ENCODE measurements around the gene SLC8A2. TPM values are rescaled to one million over a fixed set of nuclear protein-coding genes. Genes with fewer than 3 reads are reported as not detected.

SLC8A2 gene, protein sequence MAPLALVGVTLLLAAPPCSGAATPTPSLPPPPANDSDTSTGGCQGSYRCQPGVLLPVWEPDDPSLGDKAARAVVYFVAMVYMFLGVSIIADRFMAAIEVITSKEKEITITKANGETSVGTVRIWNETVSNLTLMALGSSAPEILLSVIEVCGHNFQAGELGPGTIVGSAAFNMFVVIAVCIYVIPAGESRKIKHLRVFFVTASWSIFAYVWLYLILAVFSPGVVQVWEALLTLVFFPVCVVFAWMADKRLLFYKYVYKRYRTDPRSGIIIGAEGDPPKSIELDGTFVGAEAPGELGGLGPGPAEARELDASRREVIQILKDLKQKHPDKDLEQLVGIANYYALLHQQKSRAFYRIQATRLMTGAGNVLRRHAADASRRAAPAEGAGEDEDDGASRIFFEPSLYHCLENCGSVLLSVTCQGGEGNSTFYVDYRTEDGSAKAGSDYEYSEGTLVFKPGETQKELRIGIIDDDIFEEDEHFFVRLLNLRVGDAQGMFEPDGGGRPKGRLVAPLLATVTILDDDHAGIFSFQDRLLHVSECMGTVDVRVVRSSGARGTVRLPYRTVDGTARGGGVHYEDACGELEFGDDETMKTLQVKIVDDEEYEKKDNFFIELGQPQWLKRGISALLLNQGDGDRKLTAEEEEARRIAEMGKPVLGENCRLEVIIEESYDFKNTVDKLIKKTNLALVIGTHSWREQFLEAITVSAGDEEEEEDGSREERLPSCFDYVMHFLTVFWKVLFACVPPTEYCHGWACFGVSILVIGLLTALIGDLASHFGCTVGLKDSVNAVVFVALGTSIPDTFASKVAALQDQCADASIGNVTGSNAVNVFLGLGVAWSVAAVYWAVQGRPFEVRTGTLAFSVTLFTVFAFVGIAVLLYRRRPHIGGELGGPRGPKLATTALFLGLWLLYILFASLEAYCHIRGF
- total RNA-seq (not detected), total RNA-seq (0 to 0.51 (median 0) reads per million in 29 experiments)
- total RNA-seq (2013) = not detected

GRCh38 chr19:47471733-47472457 lies at the start of gene SLC8A2:
SLC8A2 (minus strand) TSS chr19:47471893; CDS start chr19:47466403, 5,490 bp downstream.
- no peaks in the 10 kb centered on the region for H3K9me3 Mint-ChIP-seq
- H3K27ac Mint-ChIP-seq = peak within 1 kb of the TSS in 1 of 2 donors; percentile 67
- Histone ChIP-seq H3K4me1 (ENCODE audit: control insufficient read depth in 1 of 2, extremely low read depth in 1 of 2, insufficient read depth in 2 of 2, low read length in 2 of 2) (peaks cover 2 to 17% of the 10 kb centered on the region in 2 experiments), H3K27me3 (replicated peaks in 1 of 2; ENCODE audit: control insufficient read depth in 2 of 2, extremely low read depth in 1 of 2, insufficient read depth in 2 of 2, low read length in 1 of 2) (peaks cover 2 to 69% of the 10 kb centered on the region in 2 experiments), H3K36me3 (ENCODE audit: control insufficient read depth in 2 of 2, extremely low read depth in 1 of 2, insufficient read depth in 1 of 2, low read length in 1 of 2) (no peaks in the 10 kb centered on the region), H3K27ac (ENCODE audit: low read length) (no peak within 1 kb of the TSS), H3K4me3 (ENCODE audit: control insufficient read depth in 1 of 2, extremely low read depth in 1 of 2, low read length in 1 of 2) (peak within 1 kb of the TSS in 1 of 2 donors; percentile 15), H3K9me3 (no peaks in the 10 kb centered on the region)
- 11% methylated on average over 9 of the region's 29 CpGs for WGBS (ENCODE audit: insufficient coverage)
- peaks cover 3% of the 10 kb centered on the region for H3K36me3 Mint-ChIP-seq
- POLR2A ChIA-PET = no interaction called here
- CTCF ChIA-PET = interaction anchor here in 1 of 2 donors (0.5 kb wide), 1 partner anchor 105 kb away, joined by 3 read pairs; no protein-coding TSS in a partner anchor
- ATAC-seq (replicated peaks in 1 of 4) (peak; percentile 52 to 89 (median 70)), DNase-seq (peak in 34 of 35 experiments; percentile 25 to 80 (median 67))
- peaks cover 33 to 60% of the 10 kb centered on the region in 2 donors for H3K27me3 Mint-ChIP-seq
- H3K4me1 Mint-ChIP-seq = peaks cover 6 to 13% (median 12%) of the 10 kb centered on the region in 3 donors
- peak within 1 kb of the TSS in 2 of 3 donors; percentile 26 to 63 for H3K4me3 Mint-ChIP-seq

DNA sequence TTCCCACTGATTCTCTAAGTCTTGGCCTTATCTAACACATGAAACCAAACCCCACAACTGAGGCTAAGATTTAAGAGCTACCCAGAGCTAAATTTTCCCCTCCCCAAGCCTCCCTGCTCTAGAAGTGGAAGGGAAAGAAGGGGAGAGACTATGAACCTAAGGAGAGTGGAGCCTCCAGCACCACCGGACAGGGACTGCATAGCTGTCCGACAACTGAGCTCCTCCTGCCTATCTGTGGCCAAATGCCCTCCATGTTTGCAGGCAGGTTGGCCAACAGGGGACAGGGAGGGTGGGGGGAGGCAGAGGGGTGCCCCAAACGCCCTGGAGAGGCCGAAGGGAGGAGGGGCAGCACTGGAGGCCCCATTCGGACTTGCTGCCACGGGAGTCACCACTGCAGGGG lies 49.1 kb upstream of the SLC8A2 start:
- WGBS (ENCODE audit: insufficient coverage) = 88% methylated on average over 4 of the region's 6 CpGs
- POLR2A ChIA-PET = no interaction called here
- H3K27ac Mint-ChIP-seq = no peak overlapping the region
- H3K36me3 ChIP-seq (ENCODE audit: control insufficient read depth in 2 of 2, extremely low read depth in 1 of 2, insufficient read depth in 1 of 2, low read length in 1 of 2) = no peaks in the 10 kb centered on the region
- H3K4me1 Mint-ChIP-seq = peaks cover 43 to 52% (median 44%) of the 10 kb centered on the region in 3 donors
- H3K4me3 ChIP-seq (ENCODE audit: control insufficient read depth in 1 of 2, extremely low read depth in 1 of 2, low read length in 1 of 2) = no peak overlapping the region
- H3K27ac ChIP-seq (ENCODE audit: low read length) = no peak overlapping the region
- H3K9me3 Mint-ChIP-seq = no peaks in the 10 kb centered on the region
- no peaks in the 10 kb centered on the region for H3K36me3 Mint-ChIP-seq
- H3K27me3 Mint-ChIP-seq = peaks cover 5 to 11% of the 10 kb centered on the region in 2 donors
- ATAC-seq (replicated peaks in 1 of 4) (no peak), DNase-seq (no peak)
- CTCF ChIA-PET = interaction anchor here in 1 of 2 donors (0.8 kb wide), 1 partner anchor 93 kb away, joined by 4 read pairs; no protein-coding TSS in a partner anchor
- no peaks in the 10 kb centered on the region for H3K9me3 ChIP-seq
- peaks cover 0 to 27% of the 10 kb centered on the region in 2 experiments for H3K27me3 ChIP-seq (replicated peaks in 1 of 2; ENCODE audit: control insufficient read depth in 2 of 2, extremely low read depth in 1 of 2, insufficient read depth in 2 of 2, low read length in 1 of 2)
- H3K4me1 ChIP-seq (ENCODE audit: control insufficient read depth in 1 of 2, extremely low read depth in 1 of 2, insufficient read depth in 2 of 2, low read length in 2 of 2) = peaks cover 26 to 45% of the 10 kb centered on the region in 2 experiments
- no peak overlapping the region for H3K4me3 Mint-ChIP-seq

GRCh38 chr19:47520343-47520806 lies 48.7 kb upstream of the SLC8A2 start:
- POLR2A ChIA-PET = no interaction called here
- H3K4me1 ChIP-seq (ENCODE audit: control insufficient read depth in 1 of 2, extremely low read depth in 1 of 2, insufficient read depth in 2 of 2, low read length in 2 of 2) = peaks cover 28 to 49% of the 10 kb centered on the region in 2 experiments
- peaks cover 5 to 11% of the 10 kb centered on the region in 2 donors for H3K27me3 Mint-ChIP-seq
- DNase-seq = no peak
- 83% methylated on average over 10 of the region's 10 CpGs for WGBS (ENCODE audit: insufficient coverage)
- no peaks in the 10 kb centered on the region for H3K9me3 Mint-ChIP-seq
- H3K27me3 ChIP-seq (replicated peaks in 1 of 2; ENCODE audit: control insufficient read depth in 2 of 2, extremely low read depth in 1 of 2, insufficient read depth in 2 of 2, low read length in 1 of 2) = peaks cover 0 to 27% of the 10 kb centered on the region in 2 experiments
- H3K9me3 ChIP-seq = no peaks in the 10 kb centered on the region
- no peaks in the 10 kb centered on the region for H3K36me3 Mint-ChIP-seq
- H3K36me3 ChIP-seq (ENCODE audit: control insufficient read depth in 2 of 2, extremely low read depth in 1 of 2, insufficient read depth in 1 of 2, low read length in 1 of 2) = no peaks in the 10 kb centered on the region
- H3K27ac Mint-ChIP-seq = peak overlapping the region in 1 of 2 donors; percentile 69
- no peak overlapping the region for H3K27ac ChIP-seq (ENCODE audit: low read length)
- peak overlapping the region in 1 of 3 donors; percentile 32 for H3K4me3 Mint-ChIP-seq
- no peak for ATAC-seq (replicated peaks in 1 of 4)
- peaks cover 47 to 56% (median 49%) of the 10 kb centered on the region in 3 donors for H3K4me1 Mint-ChIP-seq
- H3K4me3 ChIP-seq (ENCODE audit: control insufficient read depth in 1 of 2, extremely low read depth in 1 of 2, low read length in 1 of 2) = no peak overlapping the region
- CTCF ChIA-PET = interaction anchor here in 1 of 2 donors (0.6 to 1.2 kb wide), 3 partner anchors 11 to 92 kb away, joined by 3 to 4 read pairs (median 4); no protein-coding TSS in a partner anchor

DNA sequence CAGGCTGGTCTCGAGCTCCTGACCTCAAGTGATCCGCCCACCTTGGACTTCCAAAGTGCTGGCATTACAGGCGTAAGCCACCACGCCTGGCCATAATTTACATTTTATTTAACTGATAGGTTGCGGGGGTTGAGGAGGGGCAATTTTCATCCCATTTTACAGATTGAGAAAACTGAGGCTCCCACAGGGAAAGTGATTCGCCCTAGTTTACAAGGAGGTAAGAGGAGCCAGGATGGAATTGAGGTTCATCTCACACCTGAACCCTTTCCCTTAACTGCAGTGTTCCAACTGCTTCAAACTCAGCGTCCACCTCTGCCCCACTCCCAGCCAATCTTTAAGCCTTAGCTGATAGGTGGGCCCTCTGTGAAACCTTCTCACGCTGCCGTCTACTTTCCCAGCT lies 47.2 kb upstream of the SLC8A2 start:
- Histone ChIP-seq H3K27me3 (replicated peaks in 1 of 2; ENCODE audit: control insufficient read depth in 2 of 2, extremely low read depth in 1 of 2, insufficient read depth in 2 of 2, low read length in 1 of 2) (peaks cover 0 to 21% of the 10 kb centered on the region in 2 experiments), H3K9me3 (no peaks in the 10 kb centered on the region), H3K4me1 (ENCODE audit: control insufficient read depth in 1 of 2, extremely low read depth in 1 of 2, insufficient read depth in 2 of 2, low read length in 2 of 2) (peaks cover 28 to 56% of the 10 kb centered on the region in 2 experiments), H3K4me3 (ENCODE audit: control insufficient read depth in 1 of 2, extremely low read depth in 1 of 2, low read length in 1 of 2) (no peak overlapping the region), H3K27ac (ENCODE audit: low read length) (no peak overlapping the region), H3K36me3 (ENCODE audit: control insufficient read depth in 2 of 2, extremely low read depth in 1 of 2, insufficient read depth in 1 of 2, low read length in 1 of 2) (no peaks in the 10 kb centered on the region)
- no peaks in the 10 kb centered on the region for H3K9me3 Mint-ChIP-seq
- CTCF ChIA-PET = interaction anchor here in 1 of 2 donors (1.2 kb wide), 1 partner anchor 13 kb away, joined by 3 read pairs; no protein-coding TSS in a partner anchor
- no peak overlapping the region for H3K27ac Mint-ChIP-seq
- H3K4me3 Mint-ChIP-seq = peak overlapping the region in 1 of 3 donors; percentile 47
- H3K27me3 Mint-ChIP-seq = peaks cover 5 to 11% of the 10 kb centered on the region in 2 donors
- ATAC-seq (replicated peaks in 1 of 4) (no peak), DNase-seq (no peak)
- 80% methylated on average over 3 of the region's 9 CpGs for WGBS (ENCODE audit: insufficient coverage)
- POLR2A ChIA-PET = interaction anchor here in 1 of 2 donors (0.5 kb wide), 1 partner anchor 30 kb away, joined by 7 read pairs; no protein-coding TSS in a partner anchor
- H3K36me3 Mint-ChIP-seq = no peaks in the 10 kb centered on the region
- H3K4me1 Mint-ChIP-seq = peaks cover 56 to 69% (median 64%) of the 10 kb centered on the region in 3 donors

GRCh38 chr19:47518139-47518538 lies 46.4 kb upstream of the SLC8A2 start:
- 20% methylated on average over 1 of the region's 4 CpGs for WGBS (ENCODE audit: insufficient coverage)
- H3K4me3 Mint-ChIP-seq = peak overlapping the region in 2 of 3 donors; percentile 9 to 99
- Histone ChIP-seq H3K27ac (ENCODE audit: low read length) (no peak overlapping the region), H3K36me3 (ENCODE audit: control insufficient read depth in 2 of 2, extremely low read depth in 1 of 2, insufficient read depth in 1 of 2, low read length in 1 of 2) (no peaks in the 10 kb centered on the region), H3K4me1 (ENCODE audit: control insufficient read depth in 1 of 2, extremely low read depth in 1 of 2, insufficient read depth in 2 of 2, low read length in 2 of 2) (peaks cover 32 to 64% of the 10 kb centered on the region in 2 experiments), H3K9me3 (no peaks in the 10 kb centered on the region), H3K4me3 (ENCODE audit: control insufficient read depth in 1 of 2, extremely low read depth in 1 of 2, low read length in 1 of 2) (no peak overlapping the region), H3K27me3 (replicated peaks in 1 of 2; ENCODE audit: control insufficient read depth in 2 of 2, extremely low read depth in 1 of 2, insufficient read depth in 2 of 2, low read length in 1 of 2) (peaks cover 0 to 17% of the 10 kb centered on the region in 2 experiments)
- ATAC-seq (replicated peaks in 1 of 4) (no peak), DNase-seq (peak in 25 of 35 experiments; percentile 26 to 69 (median 36))
- H3K27ac Mint-ChIP-seq = peak overlapping the region; percentile 80 to 98
- H3K4me1 Mint-ChIP-seq = peaks cover 62 to 76% (median 71%) of the 10 kb centered on the region in 3 donors
- ChIA-PET POLR2A (no interaction called here), CTCF (interaction anchor here in 1 of 2 donors (0.5 kb wide), 1 partner anchor 97 kb away, joined by 3 read pairs; no protein-coding TSS in a partner anchor)
- H3K9me3 Mint-ChIP-seq = no peaks in the 10 kb centered on the region
- no peaks in the 10 kb centered on the region for H3K36me3 Mint-ChIP-seq
- H3K27me3 Mint-ChIP-seq = peaks cover 0 to 7% of the 10 kb centered on the region in 2 donors
